ENCODE data around the gene SMARCC1. TPM values are rescaled to one million over a fixed set of nuclear protein-coding genes. Genes with fewer than 3 reads are reported as not detected.

Gene SMARCC1
- total and polyA plus RNA-seq, 2 of the 4 experiments (the other 2 are of a cell fraction), result 18.6 to 39.6 TPM

GRCh38 chr3:47743855-47744254, 37.8 kb downstream of the SMARCC1 start:
- Histone ChIP-seq H3K23ac (ENCODE audit: low read depth, low read length) (no peak overlapping the region), H4K5ac (ENCODE audit: low read depth, low read length) (no peak overlapping the region), H2AK9ac (replicated peaks; ENCODE audit: low read depth, low read length, poor library complexity) (no peak overlapping the region), H3K14ac (replicated peaks; ENCODE audit: low read depth, low read length) (no peak overlapping the region; the same call in 1 of the 2 replicates), H3K27me3 (ENCODE audit: control insufficient read depth, insufficient read depth, low read length) (no peaks in the 10 kb centered on the region), H4K91ac (ENCODE audit: insufficient read depth, low read depth, low read length) (no peak overlapping the region), H2BK120ac (ENCODE audit: low read depth, low read length) (no peak overlapping the region), H2BK5ac (ENCODE audit: low read depth, low read length, poor library complexity, severe bottlenecking) (no peak overlapping the region), H3K9ac (ENCODE audit: low read depth, low read length) (no peak overlapping the region), H3K4me3 (ENCODE audit: insufficient read depth, low read depth, low read length) (no peak overlapping the region), H4K8ac (ENCODE audit: low read depth in 2 of 2, low read length in 2 of 2) (no peak overlapping the region), H3K27ac (ENCODE audit: insufficient read depth, low read length) (no peak overlapping the region), H3K56ac (ENCODE audit: extremely low read depth, insufficient read depth, low read length) (no peak overlapping the region), H2BK20ac (ENCODE audit: low read depth, low read length) (no peak overlapping the region), H3K9me1 (ENCODE audit: insufficient read depth, low read length) (peaks cover 7% of the 10 kb centered on the region), H3K18ac (ENCODE audit: low read depth, low read length) (no peak overlapping the region), H4K20me1 (ENCODE audit: insufficient read depth, low read length) (peaks cover 47% of the 10 kb centered on the region), H2AFZ (replicated peaks; ENCODE audit: low read length, poor library complexity) (no peak overlapping the region), H3K79me1 (ENCODE audit: low read depth in 1 of 2, low read length in 2 of 2) (peaks cover 25 to 77% of the 10 kb centered on the region in 2 experiments), H3K4ac (ENCODE audit: low read depth, low read length) (no peak overlapping the region), H3K9me3 (ENCODE audit: control insufficient read depth, insufficient read depth, low read length) (no peaks in the 10 kb centered on the region), H2BK15ac (ENCODE audit: low read depth, low read length) (no peak overlapping the region), H3K4me1 (ENCODE audit: control insufficient read depth, insufficient read depth, low read length) (peaks cover 1% of the 10 kb centered on the region), H2AK5ac (ENCODE audit: low read depth, low read length) (no peak overlapping the region), H3K36me3 (ENCODE audit: control insufficient read depth, insufficient read depth, low read length) (peaks cover 11% of the 10 kb centered on the region), H3K4me2 (ENCODE audit: low read depth, low read length) (no peak overlapping the region)
- ChIA-PET POLR2A (ENCODE audit: unreplicated experiment) (no interaction called here), CTCF (no interaction called here)
- no peak for ATAC-seq (ENCODE audit: low read depth)
- WGBS, 2 experiments (ENCODE audit: extremely low coverage in 2 of 2, insufficient read length in 1 of 2), result 100% methylated on average over 2 of the region's 5 CpGs; no CpG with 5 or more reads in 1 of the 2 experiments
- TF ChIP-seq FOS (IDR thresholded peaks at IDR 0.05; ENCODE audit: low read depth, low read length) (no peak), ELK1 (IDR thresholded peaks at IDR 0.05; ENCODE audit: borderline replicate concordance, low read depth, low read length) (no peak), NFE2L2 (IDR thresholded peaks at IDR 0.05; ENCODE audit: low read depth, low read length) (no peak), MXI1 (IDR thresholded peaks at IDR 0.05; ENCODE audit: borderline replicate concordance, low read depth, low read length) (no peak), CHD1 (IDR thresholded peaks at IDR 0.05; ENCODE audit: low read depth, low read length) (no peak), POLR2A (IDR thresholded peaks at IDR 0.05; ENCODE audit: low read depth, low read length) (no peak), SMC3 (IDR thresholded peaks at IDR 0.05; ENCODE audit: low read depth, low read length) (no peak), CTCF (conservative IDR thresholded peaks at IDR 0.05; ENCODE audit: low read depth, low read length) (no peak), CEBPB (IDR thresholded peaks at IDR 0.05; ENCODE audit: low read depth, low read length) (no peak), RCOR1 (IDR thresholded peaks at IDR 0.05; ENCODE audit: insufficient replicate concordance, low read length) (no peak), MAZ (IDR thresholded peaks at IDR 0.05; ENCODE audit: borderline replicate concordance, low read depth, low read length) (no peak), RAD21 (IDR thresholded peaks at IDR 0.05; ENCODE audit: low read length) (no peak), USF2 (IDR thresholded peaks at IDR 0.05; ENCODE audit: low read depth, low read length) (no peak), RFX5 (IDR thresholded peaks at IDR 0.05; ENCODE audit: low read depth, low read length) (no peak)
- no peak for DNase-seq
- in situ Hi-C loops (cut with MboI; ENCODE audit: low sequenced_read_pairs) (no loop called here), dilution Hi-C loops (cut with HindIII; ENCODE audit: low sequenced_read_pairs, unreplicated experiment) (no loop called here), intact Hi-C loops (cut with micrococcal nuclease) (no loop called here)
- no TSS peak for BruUV-seq (replicated peaks)
